GM12878 (cell line): ENCODE measurements around the gene ITPRIPL2. TPM values are rescaled to one million over a fixed set of nuclear protein-coding genes. Genes with fewer than 3 reads are reported as not detected.
A peak's percentile ranks its signal among the peaks of the same experiment; 100 is the strongest.

Experiments
- ATAC-seq: fragments of 200-7000 bp; cut with Tn5 transposase; 3 replicates; pipeline ENCODE4 v1.9.1; 2020; ENCODE audit warnings: mild to moderate bottlenecking, moderate library complexity
- Bru-seq: library from RNA; stranded (reverse); fragments of 400-500 nt; gene quantifications from one replicate; lab custom pipeline; 2021; lab: Mats Ljungman, UMichigan
- BruChase-seq, 2 experiments: library from RNA; stranded (reverse); fragments of 400-500 nt; gene quantifications; one replicate each; lab custom pipeline; 2021; lab: Mats Ljungman, UMichigan
- BruUV-seq: library from RNA; stranded (reverse); fragments of 400-500 nt; replicated peaks from 2 replicates; lab custom pipeline; 2021; lab: Mats Ljungman, UMichigan
- CTCF ChIA-PET: fragments of 300-600 bp; sonication (Branson Sonifier 250); formaldehyde crosslinking; extraction: SDS; loops from one replicate; lab custom pipeline; 2021; ENCODE audit warnings: inconsistent platforms; lab: Yijun Ruan, JAX
- POLR2A ChIA-PET: fragments of 350-600 bp; formaldehyde crosslinking; extraction: SDS; loops from one replicate; lab custom pipeline; 2021; ENCODE audit warnings: inconsistent platforms; lab: Charles Lee
- RAD21 ChIA-PET: fragments of 300-600 bp; sonication (Branson Sonifier 250); formaldehyde crosslinking; loops from one replicate; lab custom pipeline; 2023; ENCODE audit warnings: antibody characterized with exemption; ENCODE audit not compliant: unreplicated experiment; lab: Charles Lee
- SMC1A ChIA-PET: fragments of 300-600 bp; sonication (Branson Sonifier 250); formaldehyde crosslinking; loops from one replicate; lab custom pipeline; 2023; ENCODE audit not compliant: unreplicated experiment, uncharacterized antibody; lab: Charles Lee
- DNase-seq: peaks from one replicate; pipeline ENCODE4 v3.0.0-alpha.2; 2011; ENCODE audit warnings: low read depth, low spot score
- FAIRE-seq: peaks from 3 replicates; lab custom pipeline; 2011; peaks lifted over from hg19 to GRCh38; lab: Jason Lieb, UNC
- H2AFZ ChIP-seq: 2 replicates; pipeline ENCODE4 v1.6.0; 2011; ENCODE audit warnings: low read depth, low read length, control low read depth; ENCODE audit not compliant: control insufficient read depth
- H3K27ac ChIP-seq: 2 replicates; pipeline ENCODE4 v1.5.1; 2011; ENCODE audit warnings: control low read depth; ENCODE audit not compliant: control insufficient read depth, insufficient read depth
- H3K27me3 ChIP-seq, 2 experiments: replicated peaks in 1 of 2; 2 replicates each; pipeline versions ENCODE4 v1.6.0 to v1.6.1; 2011; ENCODE audit warnings: low read length in 1 of 2; ENCODE audit not compliant: control insufficient read depth in 2 of 2, insufficient read depth in 2 of 2
- H3K36me3 ChIP-seq, 2 experiments: 2 replicates each; pipeline ENCODE4 v1.5.1; 2011; ENCODE audit warnings: low read length in 1 of 2; ENCODE audit not compliant: control insufficient read depth in 2 of 2, insufficient read depth in 2 of 2
- H3K4me1 ChIP-seq: 2 replicates; pipeline ENCODE4 v1.6.1; 2011; ENCODE audit warnings: mild to moderate bottlenecking, low read length, moderate library complexity, mixed read lengths; ENCODE audit not compliant: control insufficient read depth, insufficient read depth
- H3K4me2 ChIP-seq: 2 replicates; pipeline ENCODE4 v1.6.0; 2011; ENCODE audit warnings: control low read depth; ENCODE audit not compliant: control insufficient read depth, insufficient read depth
- H3K4me3 ChIP-seq: fragments of 200-600 bp; sonication (generic); 2 replicates; pipeline ENCODE4 v1.5.1; 2016
- H3K79me2 ChIP-seq: 2 replicates; pipeline ENCODE4 v1.6.0; 2011; ENCODE audit warnings: low read length; ENCODE audit not compliant: control insufficient read depth, insufficient read depth
- H3K9ac ChIP-seq: 2 replicates; pipeline ENCODE4 v1.8.0; 2011; ENCODE audit warnings: low read length, control low read depth, mixed read lengths; ENCODE audit not compliant: control insufficient read depth, insufficient read depth
- H3K9me3 ChIP-seq: replicated peaks from 3 replicates; pipeline ENCODE4 v1.5.1; 2011; ENCODE audit warnings: mild to moderate bottlenecking, low read length; ENCODE audit not compliant: control insufficient read depth, insufficient read depth
- H4K20me1 ChIP-seq: 2 replicates; pipeline ENCODE4 v1.6.0; 2011; ENCODE audit not compliant: control insufficient read depth, insufficient read depth
- BHLHE40 ChIP-seq, 2 experiments: fragments of 450-650 bp in 1 of 2; IDR thresholded peaks; 2 replicates each; pipeline ENCODE4 v1.6.1; 2011 to 2017; ENCODE audit warnings: low read depth in 2 of 2, borderline replicate concordance in 1 of 2, improper control_type of control experiment in 1 of 2, low read length in 1 of 2, mild to moderate bottlenecking in 1 of 2
- CHD2 ChIP-seq: IDR thresholded peaks from 2 replicates; pipeline ENCODE4 v1.6.1; 2011; ENCODE audit warnings: low read depth, low read length, improper control_type of control experiment, borderline replicate concordance
- EED ChIP-seq: sonication (generic); IDR thresholded peaks from 2 replicates; pipeline ENCODE4 v1.6.1; 2016; ENCODE audit warnings: antibody characterized with exemption, low read depth
- EGR1 ChIP-seq, 2 experiments: IDR thresholded peaks; 1 replicate in 1 of 2; 2 replicates in 1 of 2; pipeline ENCODE4 v1.6.1; 2011 to 2012; ENCODE audit warnings: low read depth in 2 of 2, low read length in 2 of 2, borderline replicate concordance in 1 of 2, mild to moderate bottlenecking in 1 of 2, moderate library complexity in 1 of 2
- HDAC6 ChIP-seq: fragments of 200-600 bp; sonication (generic); IDR thresholded peaks from one replicate; pipeline ENCODE4 v1.8.0; 2017; ENCODE audit warnings: antibody characterized with exemption; ENCODE audit not compliant: unreplicated experiment
- IKZF1 ChIP-seq: fragments of 450-650 bp; conservative IDR thresholded peaks from 2 replicates; pipeline ENCODE4 v1.6.1; 2017; ENCODE audit warnings: antibody characterized with exemption, mild to moderate bottlenecking
- LARP7 ChIP-seq: fragments of 450-650 bp; IDR thresholded peaks from 2 replicates; pipeline ENCODE4 v1.6.1; 2017; ENCODE audit warnings: mild to moderate bottlenecking
- MXI1 ChIP-seq: fragments of 150-350 bp; IDR thresholded peaks from 2 replicates; pipeline ENCODE4 v1.6.1; 2011; ENCODE audit warnings: low read depth, mild to moderate bottlenecking, inconsistent platforms, low read length, improper control_type of control experiment
- NR2F1 ChIP-seq: fragments of 450-650 bp; conservative IDR thresholded peaks from 2 replicates; pipeline ENCODE4 v1.6.1; 2017; ENCODE audit warnings: mild to moderate bottlenecking
- POLR2A ChIP-seq: IDR thresholded peaks from 2 replicates; pipeline ENCODE4 v1.6.1; 2011; ENCODE audit warnings: low read depth, mild to moderate bottlenecking, low read length
- RUNX3 ChIP-seq: IDR thresholded peaks from 2 replicates; pipeline ENCODE4 v1.6.1; 2012; ENCODE audit warnings: low read length, inconsistent platforms
- SMARCA5 ChIP-seq: fragments of 450-650 bp; IDR thresholded peaks from 2 replicates; pipeline ENCODE4 v1.6.1; 2017; ENCODE audit warnings: mild to moderate bottlenecking
- SRF ChIP-seq, 2 experiments: IDR thresholded peaks; 2 replicates each; pipeline ENCODE4 v1.6.1; 2011; ENCODE audit warnings: low read depth in 2 of 2, low read length in 2 of 2, mild to moderate bottlenecking in 1 of 2, moderate library complexity in 1 of 2
- TAF1 ChIP-seq: IDR thresholded peaks from 2 replicates; pipeline ENCODE4 v1.6.1; 2011; ENCODE audit warnings: mild to moderate bottlenecking, low read depth, low read length, borderline replicate concordance
- TBL1XR1 ChIP-seq: IDR thresholded peaks from 2 replicates; pipeline ENCODE4 v1.6.1; 2012; ENCODE audit warnings: low read depth, low read length, improper control_type of control experiment
- USF2 ChIP-seq: IDR thresholded peaks from 2 replicates; pipeline ENCODE4 v1.6.1; 2011; ENCODE audit warnings: low read depth, low read length, improper control_type of control experiment, borderline replicate concordance
- YY1 ChIP-seq: IDR thresholded peaks from 2 replicates; pipeline ENCODE4 v1.6.1; 2011; ENCODE audit warnings: low read depth, mild to moderate bottlenecking, low read length
- ZNF217 ChIP-seq: fragments of 450-650 bp; IDR thresholded peaks from 2 replicates; pipeline ENCODE4 v1.6.1; 2017; ENCODE audit warnings: antibody characterized with exemption, mild to moderate bottlenecking
- ZSCAN29 ChIP-seq: fragments of 450-650 bp; IDR thresholded peaks from 2 replicates; pipeline ENCODE4 v1.6.1; 2017; ENCODE audit warnings: mild to moderate bottlenecking, moderate library complexity
- ZZZ3 ChIP-seq: IDR thresholded peaks from 2 replicates; pipeline ENCODE4 v1.6.1; 2011; ENCODE audit warnings: low read depth; ENCODE audit not compliant: control insufficient read depth, insufficient read length
- WGBS: methylation state at CpG from one replicate; pipeline ENCODE4 v1.1.6; 2016; ENCODE audit warnings: low lambda C conversion rate; ENCODE audit not compliant: insufficient replicate concordance, insufficient coverage; ENCODE audit errors: missing lambda C conversion rate; 5-methylcytosine and 5-hydroxymethylcytosine counted together
- in situ Hi-C: fragments of 300-500 bp; cut with MboI; formaldehyde crosslinking; loops from 9 replicates; pipeline ENCODE4 v1.14.3; 2018; ENCODE audit warnings: mixed read lengths
- intact Hi-C: fragments of 100-400 bp; cut with micrococcal nuclease; formaldehyde crosslinking; loops from one replicate; pipeline ENCODE4 v1.14.2; 2022; ENCODE audit not compliant: unreplicated experiment
- long read RNA-seq, 2 experiments: library from polyadenylated mRNA; unstranded; transcript quantifications; one replicate each; pipeline ENCODE4 v2.0.0, GENCODE V29; 2019 to 2020
- polyA minus RNA-seq, 3 experiments: library from RNA; depleted of rRNA, polyadenylated mRNA; stranded (reverse); fragments of >200 nt; gene quantifications; 2 replicates each; pipeline ENCODE4 v1.2.3, GENCODE V29; 2011
- polyA plus RNA-seq, 11 experiments: library from polyadenylated mRNA; depleted of rRNA in 4 of 11; unstranded in 6 of 11; stranded (reverse) in 5 of 11; fragments of >200 nt; fragmentation: Nextera tagmentation in 4 of 11; fragmentation: Illumina TruSeq in 1 of 11; extraction: Ambion mirVana in 4 of 11; extraction: Trizol in 1 of 11; gene quantifications; 1 replicate in 1 of 11; 2 replicates in 10 of 11; pipeline versions ENCODE4 v1.2.1 to v1.2.3, GENCODE V29; 2011 to 2016; ENCODE audit warnings: inconsistent platforms in 2 of 11, missing spikeins in 2 of 11, low read depth in 1 of 11
- total RNA-seq, 4 experiments: library from RNA; depleted of rRNA in 3 of 4; stranded (reverse); fragments of >200 nt in 3 of 4; fragmentation: Illumina TruSeq in 1 of 4; extraction: Trizol in 1 of 4; gene quantifications; 2 replicates each; pipeline versions ENCODE4 v1.2.1 to v1.2.3, GENCODE V29; 2013 to 2021

Gene ITPRIPL2
- 23.0 and 26.1 TPM in 2 replicates for total RNA-seq (2013; cell fraction: nucleolus; rRNA removed)
- total RNA-seq (2014; rRNA removed) (5.1 and 5.7 TPM in 2 replicates), total RNA-seq (2014; rRNA removed; fragmentation: Illumina TruSeq; extraction: Trizol) (4.4 and 4.5 TPM in 2 replicates), total RNA-seq (2021) (14.3 and 14.7 TPM in 2 replicates), polyA plus RNA-seq (2011; rRNA removed) (3.0 and 3.7 TPM in 2 replicates), polyA plus RNA-seq (2014; fragmentation: Illumina TruSeq; extraction: Trizol) (4.0 and 5.4 TPM in 2 replicates), polyA plus RNA-seq (2014; fragmentation: Nextera tagmentation; extraction: Ambion mirVana) (under 1 TPM; 0.48 to 0.68 TPM), polyA plus RNA-seq (2014; rRNA removed) (4.3 and 5.1 TPM in 2 replicates), polyA plus RNA-seq (2016; fragmentation: Nextera tagmentation; extraction: Ambion mirVana) (1 to 10 TPM in 1 of 2 experiments, under 1 TPM in 1; 0.57 to 1.7 TPM), polyA minus RNA-seq (2011; rRNA and poly(A)+ RNA removed) (3.0 and 4.4 TPM in 2 replicates), Bru-seq, nascent RNA (percentile 75 among the genes with signal in this experiment), BruChase-seq, experiment 1, labeled RNA remaining after a 6-hour chase (percentile 82 among the genes with signal in this experiment), BruChase-seq, experiment 2, labeled RNA remaining after a 2-hour chase (percentile 90 among the genes with signal in this experiment)
- polyA plus RNA-seq (2011; ENCODE audit: low read depth), result 1.5 TPM
- 2.1 and 3.3 TPM in 2 replicates for polyA plus RNA-seq (2011; cell fraction: cytosol; rRNA removed)
- 3.3 and 3.7 TPM in 2 replicates for polyA plus RNA-seq (2011; cell fraction: nucleus; rRNA removed)
- 2.3 and 3.1 TPM in 2 replicates for polyA plus RNA-seq (2012)
- polyA minus RNA-seq (2011; cell fraction: cytosol; rRNA and poly(A)+ RNA removed), result 3.7 and 4.2 TPM in 2 replicates
- polyA minus RNA-seq (2011; cell fraction: nucleus; rRNA and poly(A)+ RNA removed), result 3.0 and 5.2 TPM in 2 replicates
- long read RNA-seq, experiment 1, result 0 reads
- long read RNA-seq, experiment 2, result 0 reads

DNA sequence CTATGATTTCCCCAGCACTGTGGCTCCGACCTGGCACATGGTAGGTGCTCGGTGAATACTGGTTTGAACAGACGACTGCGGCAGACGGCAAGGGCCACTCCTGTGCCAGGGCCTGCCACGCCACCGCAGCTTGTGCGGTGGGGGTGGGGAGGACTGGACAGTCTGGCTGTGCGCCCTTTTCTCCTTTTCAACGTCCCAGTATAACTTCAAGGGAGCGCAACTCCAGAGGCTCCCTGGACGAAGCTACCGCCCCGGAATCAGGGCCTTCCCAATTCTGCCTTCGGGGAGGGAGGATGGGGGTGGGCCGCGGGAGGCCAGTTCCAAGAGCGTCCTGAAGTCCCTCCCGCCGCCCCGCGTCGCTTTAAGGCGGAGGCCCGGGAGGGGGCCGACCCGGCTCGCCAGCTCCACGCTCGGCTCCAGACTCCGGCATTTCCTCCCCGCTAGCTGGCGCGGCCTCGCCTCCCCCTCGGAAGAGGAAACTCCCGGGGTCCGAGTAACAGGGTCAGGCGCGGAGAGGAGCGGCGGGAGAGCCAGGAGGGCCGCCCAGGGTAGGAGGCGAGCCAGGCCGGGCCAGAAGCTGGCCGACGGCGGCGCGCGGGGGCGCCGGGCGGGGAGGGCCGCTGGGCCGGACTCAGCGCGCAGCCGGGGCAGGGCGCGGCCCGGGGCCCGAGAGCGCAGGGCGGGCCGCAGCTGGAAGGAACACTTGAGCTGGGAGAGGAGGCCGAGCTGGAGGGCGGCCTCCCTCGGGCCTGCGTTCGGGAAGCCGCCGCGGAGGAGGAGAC lies at the start of gene ITPRIPL2:
Gene ITPRIPL2, plus strand, starts transcription at position 388 of the 782 bp plus-strand sequence. CDS start 498 bp downstream, outside the sequence.
- DNase-seq, result no peak
- Histone ChIP-seq H3K27ac (peak within 1 kb of the TSS; percentile 61), H3K9ac (peak within 1 kb of the TSS; percentile 76), H3K4me2 (peak within 1 kb of the TSS; percentile 92), H3K4me3 (peak within 1 kb of the TSS; percentile 77), H3K36me3 (no peaks in the 10 kb centered on the region; a peak in 1 of 4 replicates), H3K27me3 (no peaks in the 10 kb centered on the region), H3K4me1 (peaks cover 31% of the 10 kb centered on the region), H3K9me3 (no peaks in the 10 kb centered on the region), H2AFZ (peak within 1 kb of the TSS; percentile 80), H3K79me2 (peaks cover 3% of the 10 kb centered on the region; the same call in 1 of the 2 replicates), H4K20me1 (no peaks in the 10 kb centered on the region)
- 9% methylated on average over 63 of the region's 74 CpGs for WGBS
- peak; percentile 64 for ATAC-seq
- ChIA-PET RAD21 (no interaction called here), POLR2A (interaction anchor here (0.6 kb wide), 1 partner anchor 11 kb away, joined by 4 read pairs; no protein-coding TSS in a partner anchor), SMC1A (interaction anchor here (0.8 to 3.8 kb wide), 2 partner anchors 13 to 19 kb away, joined by 3 to 13 read pairs; no protein-coding TSS in a partner anchor), CTCF (interaction anchor here (0.7 kb wide), 1 partner anchor 19 kb away, joined by 3 read pairs; no protein-coding TSS in a partner anchor)
- TF ChIP-seq NR2F1, result no peak; the same call in 1 of the 2 replicates
- peak; percentile 71 for TF ChIP-seq IKZF1
- no peak for TF ChIP-seq ZZZ3
- TF ChIP-seq TBL1XR1, result no peak
- 0 out of 2 replicates have a peak, but pooled peaks have one; percentile 19 for TF ChIP-seq ZSCAN29
- TF ChIP-seq CHD2, result peak; percentile 13; the same call in 1 of the 2 replicates
- TF ChIP-seq EGR1 (IDR thresholded peaks at IDR 0.05; ENCODE audit: borderline replicate concordance in 1 of 2, low read depth in 2 of 2, low read length in 2 of 2), result peak in 1 of 2 experiments; percentile 44; a peak in 1 of 3 replicates
- 0 out of 2 replicates have a peak, but pooled peaks have one; percentile 25 for TF ChIP-seq EED
- TF ChIP-seq RUNX3, result 0 out of 2 replicates have a peak, but pooled peaks have one; percentile 24
- TF ChIP-seq SRF (IDR thresholded peaks at IDR 0.05; ENCODE audit: low read depth in 2 of 2, low read length in 2 of 2), result no peak
- peak; percentile 68; the same call in 1 of the 2 replicates for TF ChIP-seq SMARCA5
- TF ChIP-seq YY1, result 0 out of 2 replicates have a peak, but pooled peaks have one; percentile 16
- 0 out of 2 replicates have a peak, but pooled peaks have one; percentile 40 for TF ChIP-seq ZNF217
- TF ChIP-seq LARP7, result peak; percentile 84
- TF ChIP-seq USF2, result no peak
- TF ChIP-seq POLR2A, result peak; percentile 72
- TF ChIP-seq MXI1, result peak; percentile 18; the same call in 1 of the 2 replicates
- peak in 1 of 2 experiments; percentile 38; a peak in 2 of 4 replicates for TF ChIP-seq BHLHE40 (IDR thresholded peaks at IDR 0.05; ENCODE audit: borderline replicate concordance in 1 of 2, low read depth in 2 of 2, low read length in 1 of 2)
- 0 out of 2 replicates have a peak, but pooled peaks have one; percentile 27 for TF ChIP-seq TAF1
- peak; percentile 35 for TF ChIP-seq HDAC6
- intact Hi-C loops, result loop anchor here (2.0 kb wide), 1 partner anchor 17 kb away; no protein-coding TSS in a partner anchor
- no TSS peak for BruUV-seq
- in situ Hi-C loops, result no loop called here
- FAIRE-seq, result no peak
